GM19397 (cell line): ENCODE results near the gene TRAF3IP1.
"Not testable (repeated sequence)": the region's sequence is repeated elsewhere in the genome, so short reads cannot be mapped to it uniquely, and the experiment has no call there.

Experiments used
- ATAC-seq: cut with Tn5 transposase; IDR thresholded peaks from one replicate; pipeline ENCODE4 v1.9.1; 2021; ENCODE audit warnings: mild to moderate bottlenecking, moderate library complexity; ENCODE audit not compliant: unreplicated experiment

The TRAF3IP1 gene

DNA sequence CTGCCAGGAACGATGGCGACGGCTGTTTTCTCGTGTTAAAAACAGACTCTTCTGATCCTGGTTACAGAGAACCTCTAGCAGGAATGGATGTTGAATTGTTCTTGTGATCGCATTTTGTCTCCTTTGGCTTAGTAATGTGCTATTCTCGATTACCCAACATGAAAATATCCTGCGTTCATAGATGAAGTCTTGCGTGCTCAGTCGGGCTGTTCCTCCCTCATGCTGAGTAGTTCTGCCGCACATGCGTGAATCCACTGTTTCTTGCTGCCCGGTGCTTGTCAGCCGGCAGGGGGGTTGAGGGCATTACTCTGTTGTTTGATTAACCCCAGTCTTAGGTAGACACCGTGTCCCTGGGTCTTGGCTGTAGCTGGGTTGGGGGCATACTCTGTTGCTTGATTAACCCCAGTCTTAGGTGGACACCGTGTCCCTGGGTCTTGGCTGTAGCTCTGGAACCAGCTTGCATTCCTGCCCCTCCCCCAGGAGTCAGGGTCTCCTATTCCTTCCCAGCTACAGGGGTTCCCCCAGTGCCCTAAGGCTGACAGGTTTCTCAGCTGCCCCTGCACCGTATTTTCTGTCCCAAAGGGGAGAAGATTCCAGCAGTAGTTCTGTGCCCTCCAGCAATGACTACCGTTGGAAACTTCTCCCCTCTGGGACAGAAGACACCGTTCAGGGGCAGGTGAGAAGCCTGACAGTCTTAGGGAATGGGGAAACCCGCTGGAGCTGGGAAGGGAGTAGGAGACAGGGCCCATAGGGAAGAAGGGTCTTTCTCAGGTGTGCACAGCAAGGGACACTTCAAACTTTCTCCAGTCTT lies 84.3 kb downstream of the TRAF3IP1 start:
- no peak for ATAC-seq

DNA sequence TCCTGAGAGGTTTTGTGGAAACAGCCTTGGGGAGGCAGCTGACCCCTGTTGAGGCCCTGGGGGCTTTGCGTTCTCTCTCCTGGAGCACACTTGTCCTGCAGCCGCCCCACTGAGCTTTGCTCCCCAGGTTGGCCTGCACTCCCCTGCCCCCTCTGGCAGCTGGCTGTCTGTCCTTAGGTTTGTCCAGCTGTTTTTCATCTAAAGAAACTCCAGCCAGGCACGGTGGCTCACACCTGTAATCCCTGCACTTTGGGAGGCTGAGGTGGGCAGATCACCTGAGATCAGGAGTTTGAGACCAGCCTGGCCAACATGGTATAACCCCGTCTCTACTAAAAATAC lies 84.9 kb downstream of the TRAF3IP1 start:
- not testable (repeated sequence) for ATAC-seq

DNA sequence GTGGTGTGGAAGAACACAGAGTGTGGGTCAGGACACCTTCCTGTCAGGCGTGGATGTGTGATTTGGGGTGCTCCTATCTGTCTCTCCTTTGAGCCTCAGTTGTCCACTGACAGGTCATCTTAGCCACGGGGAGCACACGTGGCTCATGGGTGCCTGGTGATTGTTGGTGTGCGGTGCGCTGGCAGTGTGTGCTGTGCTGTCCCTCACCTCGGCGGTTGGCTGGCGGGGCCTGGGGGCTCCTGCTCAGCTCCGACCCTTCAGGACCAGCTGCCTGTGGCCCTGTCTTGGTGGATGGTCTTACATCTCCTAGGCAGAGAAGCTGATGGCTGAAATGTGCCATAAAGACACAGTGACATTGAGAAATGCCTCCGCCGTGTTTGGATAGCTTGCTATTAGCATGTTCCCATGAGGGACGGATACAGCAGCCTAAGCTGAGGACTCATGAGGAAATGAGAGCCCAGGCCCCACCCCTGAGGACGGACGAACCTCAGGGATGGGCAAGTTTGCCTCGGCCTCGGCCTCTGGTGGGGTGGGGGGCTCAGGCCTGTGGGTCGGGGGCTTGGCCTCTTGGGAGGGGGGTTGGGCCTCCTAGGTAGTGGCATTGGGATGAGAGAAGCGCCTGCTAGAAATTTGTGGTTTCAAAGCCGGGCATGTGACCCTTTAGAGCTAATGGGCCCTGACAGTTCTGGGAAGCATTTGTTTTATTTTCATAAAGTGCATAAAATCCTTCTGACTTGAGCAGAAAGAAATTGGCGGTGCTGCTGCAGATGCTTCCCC lies 86.1 kb downstream of the TRAF3IP1 start:
- ATAC-seq: no peak

DNA sequence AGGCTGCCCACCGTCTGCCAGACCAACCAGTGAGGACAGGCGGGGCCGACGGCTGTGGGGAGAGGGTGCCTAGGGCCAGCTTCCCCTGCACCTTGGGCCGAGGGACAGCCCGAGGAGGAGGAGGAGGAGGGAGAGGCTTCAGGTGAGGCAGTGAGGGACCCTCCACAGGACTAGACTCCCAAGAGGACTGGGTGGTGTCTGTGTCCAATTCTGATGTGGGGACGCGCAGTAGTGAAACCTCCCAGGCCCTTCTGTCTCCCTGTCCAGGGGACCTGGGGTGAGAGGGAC lies 86.6 kb downstream of the TRAF3IP1 start:
- no peak for ATAC-seq

DNA sequence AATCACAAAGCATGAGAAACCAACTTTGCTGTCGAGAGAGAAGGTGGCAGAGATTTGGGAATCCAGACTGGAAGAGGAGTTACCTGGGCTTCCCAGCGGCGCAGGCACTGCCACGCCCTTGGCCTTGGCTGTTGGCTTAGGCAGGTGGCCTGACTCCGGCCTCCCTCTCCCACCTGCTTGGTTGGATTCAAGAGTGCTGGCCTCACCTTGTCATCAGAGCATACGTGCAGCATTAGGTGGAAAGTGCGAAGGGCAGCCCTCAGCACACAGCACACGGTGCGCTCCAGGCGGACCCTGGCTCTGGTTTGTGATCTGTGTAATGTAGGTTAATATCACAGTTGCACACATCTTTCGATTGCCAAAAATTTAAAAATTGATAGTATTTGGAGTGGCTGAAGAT lies 87.2 kb downstream of the TRAF3IP1 start:
- no peak for ATAC-seq

DNA sequence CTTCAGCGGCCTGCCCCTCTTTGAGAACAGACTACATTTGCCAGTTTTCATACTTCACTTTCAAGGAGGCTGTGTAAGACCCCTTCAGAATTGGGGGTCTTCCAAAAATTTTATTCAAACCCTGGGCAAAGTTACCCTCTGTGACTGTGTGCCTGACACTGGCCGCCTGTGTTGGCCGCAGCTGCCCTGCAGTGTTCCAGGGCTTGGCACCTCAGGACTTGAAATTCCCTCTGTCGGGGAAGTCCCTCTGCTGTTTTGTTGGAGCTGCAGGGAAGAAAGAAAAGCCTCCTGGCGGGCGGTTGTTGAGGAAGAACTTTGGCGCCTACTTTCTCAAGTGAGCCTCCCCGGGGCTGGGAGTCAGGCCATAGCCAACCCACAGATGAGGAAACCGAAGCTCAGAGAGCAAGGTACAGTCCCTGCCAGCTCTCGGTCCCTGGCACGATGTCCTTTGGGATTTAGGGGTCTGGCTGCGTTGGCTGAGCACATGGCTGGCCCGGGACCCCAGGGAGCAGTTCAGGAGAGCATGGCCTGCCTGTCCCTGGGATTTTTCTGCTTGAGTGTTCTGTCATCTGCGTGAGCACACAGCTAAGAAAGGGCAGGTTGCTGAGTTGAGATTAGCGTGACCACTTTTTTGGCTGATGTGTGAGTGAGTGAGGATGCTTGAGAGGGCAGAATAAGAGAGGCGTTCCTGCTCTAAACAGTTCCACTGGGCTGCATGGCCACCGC lies 88.5 kb downstream of the TRAF3IP1 start:
- no peak for ATAC-seq

GRCh38 chr2:238409341-238410199 lies 89.3 kb downstream of the TRAF3IP1 start:
- no peak for ATAC-seq

DNA sequence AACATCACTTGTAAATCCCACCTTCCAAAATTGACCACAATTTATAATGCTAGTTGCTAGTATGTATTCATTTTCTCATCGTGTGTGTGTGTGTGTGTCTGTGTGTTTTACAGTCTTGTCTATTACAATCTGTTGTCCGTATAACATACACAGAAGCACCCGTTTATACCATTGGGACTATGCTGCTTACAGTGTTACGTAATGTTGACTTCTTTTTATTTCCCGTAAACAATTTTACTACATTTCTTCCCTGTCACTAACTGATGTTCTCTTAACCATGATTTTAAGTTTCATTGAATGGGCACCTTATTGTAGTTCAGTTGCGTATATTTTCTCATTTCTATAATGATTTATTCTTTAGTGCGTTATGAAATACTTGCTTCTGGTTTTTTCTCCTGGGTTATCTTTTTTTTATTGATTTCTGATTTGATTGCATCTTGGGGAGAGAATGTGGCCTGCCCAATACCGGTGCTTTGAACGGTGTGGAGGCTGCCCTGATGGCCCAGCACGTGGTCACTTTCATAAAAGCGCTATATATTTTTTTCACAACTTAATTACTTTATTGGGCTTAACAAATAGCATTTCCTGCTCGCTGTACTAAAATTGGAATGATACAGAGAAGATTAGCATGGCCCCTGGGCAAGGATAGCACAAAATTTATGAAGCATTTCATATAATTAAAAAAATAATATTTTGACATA lies 91.9 kb downstream of the TRAF3IP1 start:
- no peak for ATAC-seq

GRCh38 chr2:238413368-238413767 lies 93.0 kb downstream of the TRAF3IP1 start:
- no peak for ATAC-seq

- no peak for ATAC-seq
Measured at GRCh38 chr2:238415036-238415764, 94.9 kb downstream of the TRAF3IP1 start.

DNA sequence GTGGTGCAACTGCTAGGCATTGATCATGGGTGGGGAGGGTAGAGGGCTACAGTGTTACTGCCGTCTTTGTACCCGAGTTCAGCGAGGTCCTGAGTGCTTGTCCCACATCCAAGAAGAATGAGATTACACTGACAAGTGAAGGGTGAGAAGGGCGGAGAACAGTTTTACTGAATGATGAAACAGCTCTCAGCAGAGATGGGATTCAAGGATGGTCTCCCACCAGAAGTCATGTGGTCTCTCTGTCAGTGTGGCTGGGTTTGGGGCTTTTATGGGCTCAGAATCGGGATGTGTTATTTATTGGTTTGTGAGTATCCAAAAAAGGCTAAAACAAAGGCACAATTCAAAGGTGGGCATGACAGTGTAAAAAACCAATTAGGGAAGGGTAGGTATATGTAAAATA lies 95.6 kb downstream of the TRAF3IP1 start:
- no peak for ATAC-seq

- no peak for ATAC-seq
Measured at GRCh38 chr2:238418196-238418998, 98.1 kb downstream of the TRAF3IP1 start.

DNA sequence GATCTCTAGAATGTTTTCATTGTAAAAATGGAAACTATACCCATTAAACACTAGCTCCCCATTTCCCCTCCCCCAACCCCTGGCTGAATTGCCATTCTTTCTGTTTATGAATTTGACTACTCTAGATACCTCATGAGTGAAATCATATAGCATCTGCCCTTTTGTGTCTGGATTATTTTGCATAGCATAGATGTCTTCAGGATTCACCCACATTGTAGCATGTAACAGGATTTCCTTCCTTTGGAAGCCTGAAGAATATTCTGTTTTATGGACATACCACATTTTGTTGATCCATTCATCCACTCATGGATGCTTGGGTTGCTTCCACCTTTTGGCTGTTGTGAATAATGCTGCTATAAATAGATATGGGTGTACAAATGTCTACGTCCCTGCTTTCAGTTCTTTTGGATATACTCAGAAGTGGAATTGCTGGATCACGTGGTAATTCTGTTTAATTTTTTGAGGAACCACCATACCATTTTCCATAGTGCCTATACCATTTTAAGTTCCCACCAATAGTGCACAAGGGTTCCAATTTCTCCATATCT lies 98.8 kb downstream of the TRAF3IP1 start:
- ATAC-seq: no peak

- ATAC-seq: no peak
Measured at GRCh38 chr2:238420442-238420841, 100.1 kb downstream of the TRAF3IP1 start.

DNA sequence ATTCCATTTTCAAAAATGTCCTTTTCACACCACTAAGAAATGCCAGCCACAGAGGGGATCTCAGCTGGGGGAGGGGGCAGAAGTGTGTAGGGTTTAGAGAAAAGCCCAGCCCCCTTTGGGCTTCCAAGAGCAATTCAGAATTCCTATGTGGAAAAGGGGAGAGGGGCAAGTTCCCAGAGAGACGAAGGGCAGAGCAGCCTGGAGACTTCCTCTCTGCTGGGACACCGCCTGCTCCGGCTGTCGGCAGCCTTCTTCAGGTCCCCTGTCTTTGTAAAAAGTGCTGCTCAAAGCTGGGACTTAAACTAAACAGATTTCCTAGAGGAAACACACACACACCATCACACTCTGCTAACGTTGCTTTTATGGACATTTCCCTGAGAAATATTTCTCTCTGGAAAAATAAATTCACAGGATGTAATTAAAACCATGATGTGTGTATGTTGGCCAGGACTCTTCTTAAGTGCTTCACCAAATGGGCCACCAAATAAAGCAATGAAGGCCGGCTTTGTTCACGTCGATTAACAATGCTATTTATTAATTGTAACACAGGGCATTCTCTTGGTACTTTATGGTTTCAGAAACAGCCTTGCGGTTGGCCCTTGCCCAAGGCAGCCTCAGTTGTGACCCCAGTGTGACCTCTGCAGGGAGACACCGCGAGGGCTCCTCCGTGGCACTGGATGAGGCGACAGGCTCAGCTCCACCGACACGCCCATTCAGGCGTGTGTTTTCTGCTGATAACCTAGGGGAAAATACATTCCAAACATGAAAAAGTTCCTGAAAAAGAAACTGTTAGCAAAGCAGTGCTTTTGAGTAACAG lies 100.8 kb downstream of the TRAF3IP1 start:
- no peak for ATAC-seq

- no peak for ATAC-seq
Measured at GRCh38 chr2:238421695-238422035, 101.3 kb downstream of the TRAF3IP1 start.

GRCh38 chr2:238422285-238422684 lies 102.0 kb downstream of the TRAF3IP1 start:
- no peak for ATAC-seq

DNA sequence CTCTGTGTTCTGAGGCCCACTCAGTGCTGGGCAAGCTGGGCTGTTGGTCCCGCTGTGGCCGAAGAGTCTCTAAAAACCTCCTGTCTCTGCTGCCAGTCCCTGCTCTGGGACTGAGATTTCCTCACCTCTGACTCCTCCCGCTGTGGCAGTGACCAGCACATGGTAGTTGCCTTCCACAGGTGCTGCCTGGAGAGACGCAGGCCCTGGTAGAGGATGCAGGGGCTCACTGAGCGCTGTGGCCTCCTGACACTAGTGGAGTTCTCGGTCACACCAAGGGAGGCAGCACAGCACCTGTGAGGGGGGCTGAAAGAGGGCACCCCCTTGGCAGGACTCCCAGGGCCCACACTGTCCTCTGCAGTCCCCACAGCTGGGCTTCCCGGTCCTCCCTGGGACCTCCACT lies 102.6 kb downstream of the TRAF3IP1 start:
- no peak for ATAC-seq
